ENCODE measurements around the gene ASB10.

The ASB10 gene

DNA sequence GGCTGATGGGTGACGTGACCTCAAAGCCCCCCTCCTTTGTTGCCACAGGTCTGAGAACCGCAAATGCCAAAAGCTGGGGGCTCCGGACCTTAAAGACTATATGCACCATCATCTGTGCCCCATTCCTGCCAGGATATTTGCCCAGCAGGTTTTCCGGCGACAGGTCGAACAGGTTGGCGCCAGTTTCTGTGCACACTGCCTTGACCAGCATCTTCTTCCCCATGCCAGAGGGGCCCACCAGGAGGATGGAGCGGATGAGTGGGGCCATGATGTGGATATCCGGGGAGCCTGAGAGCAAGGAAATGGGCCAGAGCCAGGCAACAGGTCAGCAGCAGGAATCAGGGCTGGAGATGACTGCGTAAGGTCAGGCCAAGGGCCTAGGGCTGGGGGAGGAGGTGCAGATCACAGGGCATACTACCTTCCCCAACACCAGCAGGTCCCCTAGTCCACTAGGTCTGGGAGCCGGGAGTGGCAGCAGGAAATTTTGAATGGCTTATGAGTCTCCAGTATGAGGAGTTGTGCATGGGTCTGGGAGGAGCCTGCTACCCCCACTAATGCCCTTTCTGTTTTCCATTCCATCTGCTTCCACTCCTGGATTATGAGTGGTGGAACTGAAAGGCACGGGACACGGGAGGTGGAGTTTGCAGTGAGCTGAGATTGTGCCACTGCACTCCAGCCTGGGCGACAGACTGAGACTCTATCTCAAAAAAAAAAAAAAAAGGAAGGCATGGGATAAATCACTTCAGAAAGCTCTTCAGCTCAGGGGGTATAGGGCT is 6.3 kb upstream of the ASB10 start:
- H3K27me3 ChIP-seq (ENCODE audit: control insufficient read depth, insufficient read depth, low read length) = peaks cover 5% of the 10 kb centered on the region
- H3K9ac ChIP-seq (ENCODE audit: low read length) = no peak overlapping the region
- H3K36me3 ChIP-seq (ENCODE audit: control insufficient read depth, insufficient read depth, low read length) = no peaks in the 10 kb centered on the region
- no peak overlapping the region for H3K4me3 ChIP-seq (ENCODE audit: low read length)
- H3K27ac ChIP-seq (ENCODE audit: low read depth, low read length) = no peak overlapping the region
- H3K4me1 ChIP-seq (ENCODE audit: control insufficient read depth, insufficient read depth, low read length) = no peaks in the 10 kb centered on the region

DNA sequence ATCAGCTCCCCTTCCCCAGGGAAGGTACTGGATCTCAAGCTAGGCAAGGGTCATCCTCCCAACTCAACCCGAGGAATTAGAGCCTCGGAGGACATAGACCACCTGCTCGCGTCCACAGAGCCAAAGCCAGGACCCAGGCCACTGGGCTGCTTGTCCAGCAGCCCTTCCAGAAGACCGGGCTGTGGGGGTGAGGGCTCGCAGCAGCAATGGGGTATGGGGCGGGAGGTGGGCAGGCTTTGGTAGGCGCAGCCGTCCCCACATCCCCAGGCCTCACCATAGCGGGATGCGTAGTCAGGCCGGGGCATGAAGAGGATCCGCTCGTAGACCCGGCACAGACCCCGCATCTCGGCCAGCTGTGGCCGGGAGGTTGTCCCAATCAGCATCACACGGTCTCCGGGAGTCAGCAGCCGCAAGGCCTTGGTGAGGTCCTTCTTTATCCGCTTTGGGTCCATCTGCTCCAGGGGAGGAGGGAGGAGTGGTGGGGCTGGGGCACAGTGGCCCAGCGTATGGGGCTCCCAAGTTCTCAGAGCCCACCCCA is 5.0 kb upstream of the ASB10 start:
- Histone ChIP-seq H3K4me3 (ENCODE audit: low read length) (no peak overlapping the region), H3K27ac (ENCODE audit: low read depth, low read length) (no peak overlapping the region)

DNA sequence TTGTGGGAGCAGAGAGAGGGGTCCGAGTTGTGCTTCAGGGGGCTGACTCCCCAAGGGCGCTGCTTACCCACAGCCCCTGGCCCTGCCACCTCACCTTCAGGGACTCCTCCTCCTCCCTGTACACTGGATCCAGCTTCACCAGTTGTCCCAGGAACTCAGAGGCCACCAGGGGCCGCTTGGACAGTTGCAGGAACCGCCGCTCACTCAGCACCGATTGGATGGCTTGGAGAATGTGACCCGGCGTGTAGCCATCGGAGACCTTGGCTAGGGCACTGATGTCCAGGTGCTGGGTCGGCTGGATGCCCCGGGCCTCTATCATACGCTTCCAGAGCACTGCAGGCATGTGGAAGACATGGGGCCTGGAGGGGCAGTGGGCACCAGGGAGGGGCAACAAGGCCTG is 4.5 kb upstream of the ASB10 start:
- Histone ChIP-seq H3K4me1 (ENCODE audit: control insufficient read depth, insufficient read depth, low read length) (no peaks in the 10 kb centered on the region), H3K4me3 (ENCODE audit: low read length) (no peak overlapping the region), H3K9ac (ENCODE audit: low read length) (no peak overlapping the region), H3K27ac (ENCODE audit: low read depth, low read length) (no peak overlapping the region), H3K27me3 (ENCODE audit: control insufficient read depth, insufficient read depth, low read length) (peaks cover 5% of the 10 kb centered on the region), H3K36me3 (ENCODE audit: control insufficient read depth, insufficient read depth, low read length) (no peaks in the 10 kb centered on the region)

More for the DNA sequence above, 5.0 kb upstream of the ASB10 start:
- Histone ChIP-seq H3K9ac (ENCODE audit: low read length) (no peak overlapping the region), H3K36me3 (ENCODE audit: control insufficient read depth, insufficient read depth, low read length) (no peaks in the 10 kb centered on the region), H3K4me1 (ENCODE audit: control insufficient read depth, insufficient read depth, low read length) (no peaks in the 10 kb centered on the region), H3K27me3 (ENCODE audit: control insufficient read depth, insufficient read depth, low read length) (peaks cover 5% of the 10 kb centered on the region)

- Histone ChIP-seq H3K27ac (ENCODE audit: low read depth, low read length) (no peak overlapping the region), H3K36me3 (ENCODE audit: control insufficient read depth, insufficient read depth, low read length) (no peaks in the 10 kb centered on the region), H3K27me3 (ENCODE audit: control insufficient read depth, insufficient read depth, low read length) (no peaks in the 10 kb centered on the region), H3K4me3 (ENCODE audit: low read length) (no peak overlapping the region), H3K9ac (ENCODE audit: low read length) (no peak overlapping the region), H3K4me1 (ENCODE audit: control insufficient read depth, insufficient read depth, low read length) (no peaks in the 10 kb centered on the region)
Observed at GRCh38 chr7:151189038-151189437, 2.0 kb upstream of the ASB10 start.

DNA sequence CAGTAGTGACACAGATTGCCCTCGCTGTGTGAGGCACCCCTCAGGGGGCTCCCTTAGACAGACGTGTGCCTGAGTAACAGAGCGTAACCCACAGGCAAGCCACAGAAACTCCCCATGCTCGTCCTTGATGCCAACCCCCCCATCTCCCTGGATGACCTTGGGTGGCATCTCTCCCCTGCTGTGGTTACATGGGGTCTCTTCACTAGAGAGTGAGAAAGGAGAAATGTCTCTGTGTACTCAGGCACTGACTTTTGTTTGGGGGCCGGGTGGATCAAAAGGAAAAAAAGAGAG is 1.1 kb upstream of the ASB10 start:
- Histone ChIP-seq H3K27me3 (ENCODE audit: control insufficient read depth, insufficient read depth, low read length) (no peaks in the 10 kb centered on the region), H3K4me1 (ENCODE audit: control insufficient read depth, insufficient read depth, low read length) (no peaks in the 10 kb centered on the region), H3K36me3 (ENCODE audit: control insufficient read depth, insufficient read depth, low read length) (no peaks in the 10 kb centered on the region), H3K27ac (ENCODE audit: low read depth, low read length) (no peak overlapping the region), H3K4me3 (ENCODE audit: low read length) (no peak overlapping the region), H3K9ac (ENCODE audit: low read length) (no peak overlapping the region)

DNA sequence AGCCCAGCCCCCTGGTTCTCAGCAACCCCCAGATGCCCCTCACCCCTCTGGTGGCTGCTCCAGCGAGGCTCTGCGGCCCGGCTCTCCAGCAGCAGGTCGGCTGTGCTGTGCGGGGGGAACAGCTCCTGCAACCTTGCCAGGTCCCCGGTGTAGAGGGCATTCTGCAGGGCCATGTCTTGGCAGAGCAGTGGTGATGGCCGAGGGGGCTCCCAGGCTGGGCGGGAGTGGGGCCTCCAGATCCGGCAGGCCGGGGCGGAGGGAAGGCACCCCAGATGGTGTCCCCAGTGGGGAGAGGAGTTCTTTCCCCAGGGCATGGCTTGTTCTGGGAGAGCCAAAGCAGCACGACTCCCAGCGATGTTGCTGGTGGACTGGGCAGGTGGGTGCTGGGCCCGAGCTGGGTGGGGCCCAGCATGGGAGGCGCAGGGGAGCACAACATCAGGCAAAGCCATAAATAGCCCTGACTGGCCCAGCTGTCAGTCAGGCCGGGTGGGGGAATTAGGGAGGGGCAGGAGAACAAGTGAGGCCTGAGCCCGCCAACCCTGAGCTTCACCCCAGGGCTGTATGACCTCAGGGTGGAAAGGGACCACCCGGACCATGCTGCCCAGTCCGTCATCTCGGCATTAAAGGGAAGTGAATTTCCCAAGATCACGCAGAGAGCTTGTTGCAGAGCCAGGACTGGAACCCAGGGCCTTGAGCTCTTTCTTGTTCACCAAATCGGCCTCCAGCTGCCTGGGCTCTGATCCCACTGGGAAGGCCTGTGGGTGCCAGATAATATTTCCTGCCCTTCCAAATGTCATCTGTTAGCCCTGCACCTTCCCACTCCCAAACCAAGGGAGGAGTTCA is 580 bp upstream of the ASB10 start:
- Histone ChIP-seq H3K36me3 (ENCODE audit: control insufficient read depth, insufficient read depth, low read length) (no peaks in the 10 kb centered on the region), H3K27ac (ENCODE audit: low read depth, low read length) (no peak overlapping the region), H3K4me3 (ENCODE audit: low read length) (no peak overlapping the region), H3K27me3 (ENCODE audit: control insufficient read depth, insufficient read depth, low read length) (no peaks in the 10 kb centered on the region), H3K4me1 (ENCODE audit: control insufficient read depth, insufficient read depth, low read length) (no peaks in the 10 kb centered on the region), H3K9ac (ENCODE audit: low read length) (no peak overlapping the region)

GRCh38 chr7:151185762-151186639 is 1.0 kb downstream of the ASB10 start:
- Histone ChIP-seq H3K9ac (ENCODE audit: low read length) (no peak overlapping the region), H3K27me3 (ENCODE audit: control insufficient read depth, insufficient read depth, low read length) (no peaks in the 10 kb centered on the region), H3K27ac (ENCODE audit: low read depth, low read length) (no peak overlapping the region), H3K4me3 (ENCODE audit: low read length) (no peak overlapping the region), H3K4me1 (ENCODE audit: control insufficient read depth, insufficient read depth, low read length) (no peaks in the 10 kb centered on the region), H3K36me3 (ENCODE audit: control insufficient read depth, insufficient read depth, low read length) (no peaks in the 10 kb centered on the region)

DNA sequence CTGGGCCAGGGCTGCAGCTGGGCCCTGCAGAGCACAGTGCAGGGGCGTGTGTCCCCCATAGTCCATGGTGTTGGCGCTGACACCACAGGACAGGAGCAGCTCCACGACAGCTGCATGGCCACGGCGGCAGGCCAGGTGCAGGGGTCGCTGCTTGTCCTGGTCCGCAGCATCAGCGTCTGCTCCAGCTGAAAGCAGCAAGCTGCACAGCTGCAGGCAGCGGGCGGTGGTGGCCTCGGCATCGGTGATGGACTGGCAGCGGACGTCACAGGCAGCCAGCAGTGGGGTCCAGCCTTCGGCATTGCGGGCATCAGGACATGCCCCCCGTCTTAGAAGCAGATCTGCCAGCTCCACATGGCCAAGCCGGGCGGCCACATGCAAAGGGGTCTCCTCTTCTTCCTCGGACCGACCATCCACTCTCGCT is 6.0 kb downstream of the ASB10 start:
- H3K36me3 ChIP-seq (ENCODE audit: control insufficient read depth, insufficient read depth, low read length) = no peaks in the 10 kb centered on the region
- H3K9ac ChIP-seq (ENCODE audit: low read length) = no peak overlapping the region
- H3K4me3 ChIP-seq (ENCODE audit: low read length) = no peak overlapping the region
- H3K27ac ChIP-seq (ENCODE audit: low read depth, low read length) = no peak overlapping the region
- H3K27me3 ChIP-seq (ENCODE audit: control insufficient read depth, insufficient read depth, low read length) = no peaks in the 10 kb centered on the region
- no peaks in the 10 kb centered on the region for H3K4me1 ChIP-seq (ENCODE audit: control insufficient read depth, insufficient read depth, low read length)

- no peak overlapping the region for H3K4me3 ChIP-seq (ENCODE audit: low read length)
- H3K9ac ChIP-seq (ENCODE audit: low read length) = no peak overlapping the region
- no peaks in the 10 kb centered on the region for H3K4me1 ChIP-seq (ENCODE audit: control insufficient read depth, insufficient read depth, low read length)
- no peaks in the 10 kb centered on the region for H3K27me3 ChIP-seq (ENCODE audit: control insufficient read depth, insufficient read depth, low read length)
- H3K36me3 ChIP-seq (ENCODE audit: control insufficient read depth, insufficient read depth, low read length) = no peaks in the 10 kb centered on the region
- no peak overlapping the region for H3K27ac ChIP-seq (ENCODE audit: low read depth, low read length)
Observed at GRCh38 chr7:151179946-151180345, 7.1 kb downstream of the ASB10 start.

GRCh38 chr7:151179287-151179860 is 7.7 kb downstream of the ASB10 start:
- Histone ChIP-seq H3K4me3 (ENCODE audit: low read length) (no peak overlapping the region), H3K27ac (ENCODE audit: low read depth, low read length) (no peak overlapping the region), H3K27me3 (ENCODE audit: control insufficient read depth, insufficient read depth, low read length) (no peaks in the 10 kb centered on the region), H3K9ac (ENCODE audit: low read length) (no peak overlapping the region), H3K36me3 (ENCODE audit: control insufficient read depth, insufficient read depth, low read length) (no peaks in the 10 kb centered on the region), H3K4me1 (ENCODE audit: control insufficient read depth, insufficient read depth, low read length) (no peaks in the 10 kb centered on the region)

- no peaks in the 10 kb centered on the region for H3K4me1 ChIP-seq (ENCODE audit: control insufficient read depth, insufficient read depth, low read length)
- H3K27me3 ChIP-seq (ENCODE audit: control insufficient read depth, insufficient read depth, low read length) = no peaks in the 10 kb centered on the region
- H3K36me3 ChIP-seq (ENCODE audit: control insufficient read depth, insufficient read depth, low read length) = no peaks in the 10 kb centered on the region
- no peak overlapping the region for H3K4me3 ChIP-seq (ENCODE audit: low read length)
- no peak overlapping the region for H3K27ac ChIP-seq (ENCODE audit: low read depth, low read length)
- no peak overlapping the region for H3K9ac ChIP-seq (ENCODE audit: low read length)
Observed at GRCh38 chr7:151178831-151179230, 8.2 kb downstream of the ASB10 start.

- Histone ChIP-seq H3K9ac (ENCODE audit: low read length) (no peak overlapping the region), H3K4me1 (ENCODE audit: control insufficient read depth, insufficient read depth, low read length) (no peaks in the 10 kb centered on the region), H3K4me3 (ENCODE audit: low read length) (no peak overlapping the region), H3K27me3 (ENCODE audit: control insufficient read depth, insufficient read depth, low read length) (no peaks in the 10 kb centered on the region), H3K27ac (ENCODE audit: low read depth, low read length) (no peak overlapping the region), H3K36me3 (ENCODE audit: control insufficient read depth, insufficient read depth, low read length) (no peaks in the 10 kb centered on the region)
Observed at GRCh38 chr7:151178236-151178635, 8.8 kb downstream of the ASB10 start.

Data from rectal smooth muscle tissue (tissue), 1 donor.